HG03095 (cell line): ENCODE data around the gene ANKRD13B.
"Not testable (repeated sequence)": the region's sequence is repeated elsewhere in the genome, so short reads cannot be mapped to it uniquely, and the experiment has no call there.

Experiments used
- ATAC-seq: cut with Tn5 transposase; IDR thresholded peaks from one replicate; pipeline ENCODE4 v1.9.1; 2021; ENCODE audit warnings: moderate library complexity; ENCODE audit not compliant: unreplicated experiment

The ANKRD13B gene

GRCh38 chr17:29592850-29593551, at the start of gene ANKRD13B:
Gene ANKRD13B, plus strand, starts transcription at chr17:29593132. Its CDS starts 490 bp downstream, at chr17:29593622.
- ATAC-seq, result no peak

- no peak for ATAC-seq
Observed at GRCh38 chr17:29544066-29544465, 48.9 kb upstream of the ANKRD13B start.

GRCh38 chr17:29546085-29546484, 46.8 kb upstream of the ANKRD13B start:
- no peak for ATAC-seq

- ATAC-seq, result no peak
Observed at GRCh38 chr17:29546830-29547229, 46.1 kb upstream of the ANKRD13B start.

GRCh38 chr17:29549177-29549923, 43.6 kb upstream of the ANKRD13B start:
- ATAC-seq, result no peak

GRCh38 chr17:29555840-29556239, 37.1 kb upstream of the ANKRD13B start:
- ATAC-seq, result no peak

- no peak for ATAC-seq
Observed at GRCh38 chr17:29557085-29557738, 35.7 kb upstream of the ANKRD13B start.

GRCh38 chr17:29557739-29558116, 35.2 kb upstream of the ANKRD13B start:
- no peak for ATAC-seq

- ATAC-seq, result not testable (repeated sequence)
Observed at GRCh38 chr17:29558139-29558538, 34.8 kb upstream of the ANKRD13B start.

- no peak for ATAC-seq
Observed at GRCh38 chr17:29559640-29560039, 33.3 kb upstream of the ANKRD13B start.

- ATAC-seq, result no peak
Observed at GRCh38 chr17:29560316-29560715, 32.6 kb upstream of the ANKRD13B start.

GRCh38 chr17:29561554-29562517, 31.1 kb upstream of the ANKRD13B start:
- no peak for ATAC-seq

- ATAC-seq, result no peak
Observed at GRCh38 chr17:29562615-29563014, 30.3 kb upstream of the ANKRD13B start.

GRCh38 chr17:29563816-29564215, 29.1 kb upstream of the ANKRD13B start:
- no peak for ATAC-seq

- ATAC-seq, result no peak
Observed at GRCh38 chr17:29565643-29566472, 27.1 kb upstream of the ANKRD13B start.

- no peak for ATAC-seq
Observed at GRCh38 chr17:29566473-29567303, 26.2 kb upstream of the ANKRD13B start, which contains the start of gene ABHD15. Gene ABHD15, minus strand, starts transcription at chr17:29567037. Its CDS starts 71 bp downstream, at chr17:29566966.

GRCh38 chr17:29567304-29567553, 25.7 kb upstream of the ANKRD13B start:
- no peak for ATAC-seq

GRCh38 chr17:29567554-29568330, 25.2 kb upstream of the ANKRD13B start:
- ATAC-seq, result peak; percentile 2
